ENCODE measurements around the gene SPSB1. TPM values are rescaled to one million over a fixed set of nuclear protein-coding genes. Genes with fewer than 3 reads are reported as not detected.

SPSB1 gene
- total RNA-seq, 4 donors from 2014 or later, result 69.3 to 168 (median 94.1) TPM

DNA sequence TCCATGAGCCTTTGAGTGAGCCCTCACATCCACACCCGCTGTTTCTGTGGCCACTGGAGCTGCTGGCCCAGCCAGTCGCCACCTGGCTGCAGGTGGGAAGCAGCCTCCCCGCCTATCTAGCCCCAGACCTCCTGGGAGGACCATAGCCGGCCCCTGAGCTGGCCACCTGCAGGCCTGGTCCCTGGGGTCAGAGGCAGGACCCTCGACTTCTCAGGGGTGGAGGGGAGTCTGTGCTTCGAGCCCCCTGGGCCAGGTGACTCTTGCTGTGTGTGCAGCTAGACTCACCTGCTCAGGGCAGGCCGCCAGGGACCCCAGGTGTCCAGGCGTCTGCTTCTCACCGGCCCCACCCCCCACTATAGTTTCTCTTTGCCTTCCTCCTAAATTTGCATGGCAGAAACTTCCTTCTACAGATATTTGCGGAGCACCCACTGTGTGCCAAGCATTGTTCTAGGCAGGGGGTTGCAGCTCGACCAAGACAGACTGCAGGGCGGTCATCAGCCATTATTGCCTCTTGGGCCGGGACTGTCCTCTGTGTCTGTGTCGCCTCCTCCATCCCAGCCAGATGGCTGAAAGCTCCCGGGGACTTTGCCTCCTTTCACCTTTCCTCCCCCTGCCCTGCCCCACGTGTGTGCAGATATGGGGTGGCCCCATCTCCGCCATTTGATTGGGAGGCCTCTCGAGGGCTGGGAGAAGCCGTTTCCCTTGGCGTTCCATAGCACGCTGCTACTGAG is 27.3 kb downstream of the SPSB1 start:
- TF ChIP-seq, protein P1, sequence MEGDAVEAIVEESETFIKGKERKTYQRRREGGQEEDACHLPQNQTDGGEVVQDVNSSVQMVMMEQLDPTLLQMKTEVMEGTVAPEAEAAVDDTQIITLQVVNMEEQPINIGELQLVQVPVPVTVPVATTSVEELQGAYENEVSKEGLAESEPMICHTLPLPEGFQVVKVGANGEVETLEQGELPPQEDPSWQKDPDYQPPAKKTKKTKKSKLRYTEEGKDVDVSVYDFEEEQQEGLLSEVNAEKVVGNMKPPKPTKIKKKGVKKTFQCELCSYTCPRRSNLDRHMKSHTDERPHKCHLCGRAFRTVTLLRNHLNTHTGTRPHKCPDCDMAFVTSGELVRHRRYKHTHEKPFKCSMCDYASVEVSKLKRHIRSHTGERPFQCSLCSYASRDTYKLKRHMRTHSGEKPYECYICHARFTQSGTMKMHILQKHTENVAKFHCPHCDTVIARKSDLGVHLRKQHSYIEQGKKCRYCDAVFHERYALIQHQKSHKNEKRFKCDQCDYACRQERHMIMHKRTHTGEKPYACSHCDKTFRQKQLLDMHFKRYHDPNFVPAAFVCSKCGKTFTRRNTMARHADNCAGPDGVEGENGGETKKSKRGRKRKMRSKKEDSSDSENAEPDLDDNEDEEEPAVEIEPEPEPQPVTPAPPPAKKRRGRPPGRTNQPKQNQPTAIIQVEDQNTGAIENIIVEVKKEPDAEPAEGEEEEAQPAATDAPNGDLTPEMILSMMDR (IDR thresholded peaks at IDR 0.05), result no peak
- TF ChIP-seq POLR2A (IDR thresholded peaks at IDR 0.05), result no peak
- Histone ChIP-seq H3K9me3 (no peaks in the 10 kb centered on the region), H3K4me3 (no peak overlapping the region), H3K27ac (peak overlapping the region in 2 of 4 donors; percentile 25 to 66), H3K27me3 (no peaks in the 10 kb centered on the region), H3K36me3 (no peaks in the 10 kb centered on the region), H3K4me1 (peaks cover 5 to 92% (median 15%) of the 10 kb centered on the region in 4 donors)
- peak in 2 of 3 donors; percentile 28 to 61 for DNase-seq

DNA sequence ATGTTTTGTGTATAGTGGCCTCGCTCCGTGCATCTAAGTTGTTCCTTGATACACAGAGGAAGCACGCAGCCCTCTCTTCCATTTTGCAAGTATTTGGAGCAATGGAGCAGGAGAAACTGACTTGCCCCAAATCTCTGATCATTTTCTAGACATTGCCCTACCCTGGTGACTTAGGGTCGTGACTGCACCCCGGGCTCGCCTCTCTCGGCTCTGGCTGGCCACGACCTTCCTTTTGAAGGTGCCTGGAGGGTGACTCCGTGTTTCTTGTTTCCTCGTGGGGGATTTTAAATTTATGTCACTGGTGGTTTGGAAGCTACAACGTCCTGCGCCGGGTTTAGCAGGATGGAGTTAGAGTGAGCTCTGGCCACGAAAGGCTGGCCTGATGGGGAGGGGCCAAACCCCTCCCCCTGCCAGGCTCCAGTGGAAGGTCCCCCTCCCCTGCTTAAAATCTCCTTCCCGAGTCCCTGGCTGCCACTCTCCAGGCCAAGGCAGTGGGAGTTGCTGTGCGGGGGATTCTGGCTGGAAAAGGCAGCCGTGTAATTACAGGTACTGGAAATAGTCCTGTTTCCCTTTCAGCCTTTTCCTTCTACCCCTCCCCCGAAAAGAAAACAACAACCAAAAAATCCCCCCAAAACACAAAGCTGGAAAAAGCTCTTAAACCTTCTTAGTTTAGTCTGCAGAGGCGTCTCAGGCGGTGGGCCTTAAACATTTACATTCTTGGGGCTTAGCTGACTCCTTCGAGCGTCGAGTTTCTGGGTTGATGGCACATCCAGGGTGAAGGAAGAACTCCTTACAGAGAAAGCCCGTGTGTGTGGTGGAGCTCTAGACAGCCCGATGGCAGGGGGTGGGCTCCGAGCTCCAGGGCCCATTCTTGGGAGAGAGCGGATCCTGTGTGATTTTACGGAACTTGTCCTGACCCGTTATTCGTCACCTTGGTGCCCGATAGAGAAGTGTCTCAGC is 28.1 kb downstream of the SPSB1 start:
- Histone ChIP-seq H3K9me3 (no peaks in the 10 kb centered on the region), H3K4me3 (no peak overlapping the region), H3K27me3 (no peaks in the 10 kb centered on the region), H3K36me3 (peaks cover 0 to 4% (median 0%) of the 10 kb centered on the region in 3 donors), H3K27ac (peak overlapping the region in 2 of 4 donors; percentile 2 to 66), H3K4me1 (peaks cover 5 to 96% (median 13%) of the 10 kb centered on the region in 4 donors)
- no peak for DNase-seq
- TF ChIP-seq, protein P1 (IDR thresholded peaks at IDR 0.05), result no peak
- no peak for TF ChIP-seq POLR2A (IDR thresholded peaks at IDR 0.05)

DNA sequence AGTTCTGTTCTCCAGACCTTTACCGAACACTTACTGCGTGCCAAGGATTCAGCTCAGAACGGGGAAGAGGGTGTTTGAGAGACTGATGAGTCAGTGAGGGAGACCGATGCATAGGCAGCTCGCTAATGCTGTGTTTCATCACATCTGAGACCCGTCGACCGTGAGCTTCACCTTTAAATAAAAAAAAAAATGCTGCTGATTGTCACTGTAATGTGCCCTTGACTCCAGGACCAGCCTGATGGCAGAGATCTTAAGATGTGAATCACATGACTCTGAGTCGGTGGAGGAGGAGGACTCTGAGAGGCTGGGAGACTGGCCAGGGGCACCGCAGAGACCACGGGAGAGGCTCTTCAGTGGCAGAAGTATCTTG is 28.8 kb downstream of the SPSB1 start:
- H3K9me3 ChIP-seq, result no peaks in the 10 kb centered on the region
- H3K4me3 ChIP-seq, result no peak overlapping the region
- peaks cover 5 to 96% (median 13%) of the 10 kb centered on the region in 4 donors for H3K4me1 ChIP-seq
- no peaks in the 10 kb centered on the region for H3K27me3 ChIP-seq
- peaks cover 0 to 4% (median 0%) of the 10 kb centered on the region in 3 donors for H3K36me3 ChIP-seq
- TF ChIP-seq, protein P1 (IDR thresholded peaks at IDR 0.05), result no peak
- TF ChIP-seq POLR2A (IDR thresholded peaks at IDR 0.05), result no peak
- peak overlapping the region in 3 of 4 donors; percentile 2 to 66 (median 25) for H3K27ac ChIP-seq
- no peak for DNase-seq

DNA sequence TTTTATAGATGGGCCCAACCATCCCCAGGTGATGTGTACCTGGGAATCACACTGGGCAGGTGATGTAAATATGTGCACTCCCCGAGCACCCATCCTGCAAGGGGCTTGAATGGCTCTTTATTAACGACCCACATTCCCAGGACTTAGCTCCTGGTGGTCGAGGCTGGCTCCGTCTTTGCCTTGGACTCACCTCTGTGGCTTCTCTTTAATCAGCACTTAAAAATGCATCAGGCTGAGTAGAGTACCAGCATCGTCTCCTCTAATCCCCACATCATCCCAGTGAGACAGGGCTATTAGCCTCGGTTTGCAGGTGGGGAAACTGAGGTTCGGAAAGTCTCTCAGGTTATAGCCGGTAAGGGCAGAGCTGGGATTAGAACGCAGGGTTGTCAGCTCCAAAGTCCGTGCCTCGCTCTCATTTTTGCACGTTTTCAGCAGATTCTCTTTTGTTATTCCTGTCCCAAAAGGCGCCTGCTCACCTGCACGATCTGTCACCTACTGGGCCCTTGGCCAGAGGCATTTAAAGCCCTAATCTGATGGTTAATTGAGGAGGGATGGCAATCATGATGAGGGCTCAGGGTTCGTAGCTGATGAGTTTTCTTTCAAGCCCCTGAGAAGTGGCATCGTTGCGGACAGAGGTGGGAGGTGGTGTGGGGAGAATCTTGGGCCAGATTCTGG is 29.4 kb downstream of the SPSB1 start:
- no peak for TF ChIP-seq POLR2A (IDR thresholded peaks at IDR 0.05)
- TF ChIP-seq, protein P1 (IDR thresholded peaks at IDR 0.05), result no peak
- Histone ChIP-seq H3K9me3 (no peaks in the 10 kb centered on the region), H3K27ac (peak overlapping the region in 2 of 4 donors; percentile 25 to 66), H3K4me3 (no peak overlapping the region), H3K4me1 (peaks cover 5 to 96% (median 13%) of the 10 kb centered on the region in 4 donors), H3K27me3 (no peaks in the 10 kb centered on the region), H3K36me3 (peaks cover 0 to 4% (median 0%) of the 10 kb centered on the region in 3 donors)
- no peak for DNase-seq

- DNase-seq, result no peak
- Histone ChIP-seq H3K4me3 (no peak overlapping the region), H3K36me3 (peaks cover 0 to 4% (median 0%) of the 10 kb centered on the region in 3 donors), H3K9me3 (no peaks in the 10 kb centered on the region), H3K4me1 (peaks cover 5 to 95% (median 11%) of the 10 kb centered on the region in 4 donors), H3K27ac (peak overlapping the region in 2 of 4 donors; percentile 8 to 21), H3K27me3 (no peaks in the 10 kb centered on the region)
- TF ChIP-seq, protein P1 (IDR thresholded peaks at IDR 0.05), result no peak
- no peak for TF ChIP-seq POLR2A (IDR thresholded peaks at IDR 0.05)
These were observed 30.1 kb downstream of the SPSB1 start for GRCh38 chr1:9322661-9323244.

Measured in Peyer's patch (tissue), 4 donors.